ENCODE measurements around the gene PLA2G2F. TPM values are rescaled to one million over a fixed set of nuclear protein-coding genes. Genes with fewer than 3 reads are reported as not detected.

Gene PLA2G2F
- total and polyA plus RNA-seq, 2 of the 8 experiments (the other 6 are each of a cell fraction or from before 2014, with no cell fraction given), result not detected

DNA sequence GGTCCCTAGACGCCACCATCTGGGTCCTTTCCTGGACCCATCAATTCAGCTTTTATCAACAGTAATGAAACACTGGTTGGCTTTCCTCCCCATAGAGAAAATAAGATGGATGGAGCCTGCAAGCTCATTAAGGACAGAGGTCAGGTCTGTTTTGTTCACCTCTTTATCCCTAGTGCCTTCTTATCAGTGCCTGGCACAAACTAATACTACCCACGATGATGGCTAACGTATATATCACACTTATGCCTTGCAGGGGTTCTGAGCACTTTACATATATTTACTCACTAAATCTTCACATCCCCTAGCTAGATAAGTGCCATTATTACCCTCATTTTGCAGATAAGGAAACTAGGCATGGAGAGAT is 41.7 kb downstream of the PLA2G2F start:
- FAIRE-seq (no peak), DNase-seq (ENCODE audit: low read depth in 1 of 2, low spot score in 2 of 2) (no peak)
- Histone ChIP-seq H2BK5ac (ENCODE audit: low read depth, low read length) (no peak overlapping the region), H3K23ac (ENCODE audit: insufficient read length) (no peak overlapping the region), H3K23me2 (ENCODE audit: low read depth, low read length) (no peaks in the 10 kb centered on the region; the same call in 1 of the 2 replicates), H4K20me1 (replicated peaks in 1 of 2; ENCODE audit: control insufficient read depth in 1 of 2, insufficient read depth in 2 of 2, low read length in 2 of 2) (no peaks in the 10 kb centered on the region), H4K8ac (ENCODE audit: extremely low read depth, insufficient read depth, low read length) (no peak overlapping the region), H2AFZ (ENCODE audit: low read length) (no peak overlapping the region), H3K79me2 (ENCODE audit: control insufficient read depth in 1 of 2, insufficient read depth in 2 of 2, low read length in 2 of 2) (no peaks in the 10 kb centered on the region; a peak in 1 of 4 replicates), H2BK120ac (replicated peaks; ENCODE audit: low read depth, low read length) (no peak overlapping the region), H2BK20ac (ENCODE audit: low read length) (no peak overlapping the region), H3K14ac (ENCODE audit: insufficient read length) (no peak overlapping the region), H3K4me2 (ENCODE audit: insufficient read depth in 1 of 2, low read depth in 2 of 2, low read length in 2 of 2) (no peak overlapping the region), H3K9me3 (ENCODE audit: insufficient read depth in 2 of 2, low read depth in 1 of 2, low read length in 1 of 2) (peaks cover 0 to 4% of the 10 kb centered on the region in 2 experiments; a peak in 1 of 4 replicates), H3K18ac (ENCODE audit: extremely low read depth, low read length) (no peak overlapping the region), H3K4me3 (ENCODE audit: extremely low read depth in 1 of 4, insufficient read depth in 2 of 4, low read depth in 3 of 4, low read length in 4 of 4) (no peak overlapping the region), H2AK5ac (ENCODE audit: low read depth, low read length) (no peak overlapping the region), H3K9ac (replicated peaks in 1 of 4; ENCODE audit: extremely low read depth in 1 of 4, low read depth in 3 of 4, low read length in 3 of 4) (no peak overlapping the region), H3K79me1 (ENCODE audit: low read depth, low read length) (0 out of 2 replicates have a peak, but pooled peaks cover 3% of the 10 kb centered on the region), H2BK12ac (ENCODE audit: low read depth, low read length) (no peak overlapping the region), H2BK15ac (ENCODE audit: low read length) (no peak overlapping the region), H3K27ac (ENCODE audit: low read depth, low read length) (no peak overlapping the region), H3K4ac (replicated peaks; ENCODE audit: insufficient read length, low read depth, low read length) (no peak overlapping the region), H3K4me1 (replicated peaks in 1 of 4; ENCODE audit: control insufficient read depth in 3 of 4, insufficient read depth in 4 of 4, low read length in 3 of 4) (peaks cover 0 to 2% (median under 1%) of the 10 kb centered on the region in 4 experiments; a peak in 2 of 7 replicates), H3K36me3 (ENCODE audit: control insufficient read depth in 2 of 4, insufficient read depth in 4 of 4, low read length in 3 of 4) (no peaks in the 10 kb centered on the region), H4K5ac (ENCODE audit: insufficient read length, low read depth, low read length) (no peak overlapping the region), H4K91ac (replicated peaks; ENCODE audit: insufficient read length, low read length) (no peak overlapping the region), H3K27me3 (replicated peaks in 1 of 4; ENCODE audit: control insufficient read depth in 3 of 4, extremely low read depth in 1 of 4, insufficient read depth in 3 of 4, low read length in 3 of 4) (peaks cover 0 to 11% (median 9%) of the 10 kb centered on the region in 4 experiments; a peak in 5 of 7 replicates), H3K56ac (replicated peaks; ENCODE audit: insufficient read length, low read depth, low read length) (no peak overlapping the region)
- ChIA-PET CTCF (ENCODE audit: partially characterized antibody) (interaction anchor here (1.2 to 8.3 kb wide), 5 partner anchors 10 to 263 kb away, joined by 3 to 90 read pairs (median 5); no protein-coding TSS in a partner anchor), POLR2A (ENCODE audit: partially characterized antibody) (no interaction called here)
- 83% methylated on average over 3 of the region's 3 CpGs; no CpG with 5 or more reads in 1 of the 2 experiments for WGBS, 2 experiments (ENCODE audit: extremely low coverage in 1 of 2, insufficient coverage in 1 of 2, insufficient read length in 1 of 2, insufficient replicate concordance in 2 of 2, low coverage in 1 of 2, low lambda C conversion rate in 2 of 2, missing lambda C conversion rate in 1 of 2)
- TF ChIP-seq, protein P1, sequence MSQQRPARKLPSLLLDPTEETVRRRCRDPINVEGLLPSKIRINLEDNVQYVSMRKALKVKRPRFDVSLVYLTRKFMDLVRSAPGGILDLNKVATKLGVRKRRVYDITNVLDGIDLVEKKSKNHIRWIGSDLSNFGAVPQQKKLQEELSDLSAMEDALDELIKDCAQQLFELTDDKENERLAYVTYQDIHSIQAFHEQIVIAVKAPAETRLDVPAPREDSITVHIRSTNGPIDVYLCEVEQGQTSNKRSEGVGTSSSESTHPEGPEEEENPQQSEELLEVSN (IDR thresholded peaks at IDR 0.05), result no peak
- TF ChIP-seq KDM5A (IDR thresholded peaks at IDR 0.05; ENCODE audit: low read length) (no peak), CREB1 (IDR thresholded peaks at IDR 0.05) (no peak), ZNF274 (IDR thresholded peaks at IDR 0.05; ENCODE audit: borderline replicate concordance, extremely low read depth, low read length) (no peak), NRF1 (IDR thresholded peaks at IDR 0.05; ENCODE audit: low read depth, low read length) (no peak), BACH1 (IDR thresholded peaks at IDR 0.05; ENCODE audit: low read length) (no peak), HDAC2 (IDR thresholded peaks at IDR 0.05; ENCODE audit: borderline replicate concordance in 1 of 2, low read depth in 2 of 2, low read length in 2 of 2) (no peak), JUND (IDR thresholded peaks at IDR 0.05; ENCODE audit: low read length) (no peak), EP300 (IDR thresholded peaks at IDR 0.05; ENCODE audit: borderline replicate concordance in 1 of 2, low read depth in 2 of 2, low read length in 2 of 2) (no peak), SP1 (IDR thresholded peaks at IDR 0.05; ENCODE audit: low read depth, low read length) (no peak), TCF12 (IDR thresholded peaks at IDR 0.05; ENCODE audit: low read depth, low read length) (no peak), PHF8 (conservative IDR thresholded peaks at IDR 0.05; ENCODE audit: low read depth, low read length) (no peak), YY1 (IDR thresholded peaks at IDR 0.05; ENCODE audit: low read depth, low read length) (no peak)
